Ecto neural progenitor cell (in vitro differentiated cells): ENCODE measurements around the gene ZNF318.

ENCODE experiments used
- DNase-seq: peaks from one replicate; pipeline ENCODE4 v3.0.0-alpha.2; 2018; ENCODE audit warnings: low spot score

The ZNF318 gene

GRCh38 chr6:43299338-43300293 is 69.8 kb downstream of the ZNF318 start:
- DNase-seq, result no peak

DNA sequence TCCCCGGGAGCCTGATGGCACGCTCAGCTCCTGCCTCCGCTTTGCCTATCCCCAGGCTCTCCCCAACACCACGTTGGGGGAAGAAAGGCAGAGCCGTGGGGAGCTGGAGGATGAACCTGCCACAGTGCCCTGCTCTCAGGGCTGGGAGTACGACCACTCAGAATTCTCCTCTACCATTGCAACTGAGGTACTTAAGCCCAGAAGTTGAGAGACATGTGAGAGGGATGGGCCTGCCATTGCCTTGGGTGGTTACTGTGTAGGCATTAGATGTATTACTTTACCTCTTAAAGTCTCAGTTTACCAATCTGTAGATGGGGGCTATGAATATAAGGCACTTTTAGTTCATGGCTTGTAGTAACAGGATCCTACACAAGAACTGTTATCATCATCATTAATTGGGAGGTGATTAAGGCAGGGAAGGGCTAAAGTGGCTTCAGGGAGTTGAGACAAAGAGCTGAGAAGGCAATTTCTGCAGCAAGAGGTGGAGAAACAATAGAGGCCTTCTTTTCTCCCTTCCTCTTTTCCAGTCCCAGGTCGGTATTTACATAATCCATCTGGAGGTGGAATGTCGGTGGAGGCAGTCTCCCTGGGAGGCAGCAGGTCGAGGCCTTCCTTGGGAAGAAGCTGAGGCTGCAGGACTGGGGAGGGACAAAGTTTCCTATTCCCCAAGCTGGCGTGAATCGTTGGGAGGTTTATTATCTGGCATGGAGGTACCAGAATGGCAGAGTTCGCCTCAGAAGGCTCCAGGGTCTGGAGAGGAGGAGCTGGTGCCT is 70.7 kb downstream of the ZNF318 start:
- DNase-seq, result no peak

GRCh38 chr6:43297644-43298564 is 71.5 kb downstream of the ZNF318 start, which contains the start of gene SLC22A7:
SLC22A7 (plus strand) TSS chr6:43298260; CDS start chr6:43298359, 99 bp downstream.
- no peak for DNase-seq

DNA sequence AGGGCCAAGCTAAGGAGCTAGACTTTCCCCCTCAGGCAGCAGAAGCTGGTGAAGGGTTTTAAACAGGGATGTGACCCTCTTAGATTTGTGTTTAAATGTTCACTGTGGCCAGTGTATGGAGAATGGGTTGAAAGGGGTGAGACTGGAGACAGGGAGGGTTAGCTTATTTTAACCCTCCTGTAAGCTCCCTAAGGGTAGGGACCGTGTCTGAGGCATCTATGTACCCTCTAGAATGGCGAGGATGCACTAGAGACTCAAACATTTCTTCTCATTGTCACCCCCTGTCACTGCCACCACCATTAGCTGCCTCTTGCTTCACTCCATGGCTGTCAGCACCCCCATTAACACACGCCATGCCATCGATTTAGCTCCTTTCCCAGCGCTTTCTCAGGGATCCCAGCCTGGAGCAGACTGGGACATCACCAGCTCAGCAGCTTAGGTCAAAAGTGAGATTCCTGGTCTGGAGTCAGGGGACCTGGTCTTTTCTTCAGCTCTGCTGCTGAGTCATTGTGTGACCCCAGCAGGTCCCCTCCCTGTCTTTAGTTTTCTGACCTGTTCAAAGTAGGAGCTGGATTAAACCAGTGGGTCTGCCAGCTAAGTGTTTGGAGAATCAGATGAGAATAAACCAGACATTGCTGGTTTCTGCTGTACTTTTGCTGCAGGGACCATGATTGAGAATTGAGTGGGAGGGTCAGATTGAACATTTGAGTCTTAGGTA is 72.5 kb downstream of the ZNF318 start:
- DNase-seq, result no peak

GRCh38 chr6:43295456-43295855 is 74.0 kb downstream of the ZNF318 start:
- DNase-seq, result no peak

DNA sequence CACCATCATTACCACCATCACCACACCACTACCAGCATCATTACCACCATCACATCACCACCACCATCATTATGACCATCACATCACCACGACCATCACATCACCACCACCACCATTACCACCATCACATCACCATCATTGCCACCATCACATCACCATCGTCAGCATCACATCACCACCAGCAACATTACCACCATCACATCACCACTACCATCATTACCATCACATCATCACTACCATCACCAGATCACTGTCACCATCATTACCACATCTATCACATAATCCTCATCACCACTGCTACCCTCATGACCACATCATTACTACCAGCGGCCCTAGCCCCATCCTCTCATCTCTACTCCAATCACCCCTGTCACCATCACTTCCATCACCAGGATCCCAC is 74.9 kb downstream of the ZNF318 start:
- DNase-seq, result no peak

GRCh38 chr6:43293698-43294097 is 75.7 kb downstream of the ZNF318 start:
- DNase-seq, result no peak

DNA sequence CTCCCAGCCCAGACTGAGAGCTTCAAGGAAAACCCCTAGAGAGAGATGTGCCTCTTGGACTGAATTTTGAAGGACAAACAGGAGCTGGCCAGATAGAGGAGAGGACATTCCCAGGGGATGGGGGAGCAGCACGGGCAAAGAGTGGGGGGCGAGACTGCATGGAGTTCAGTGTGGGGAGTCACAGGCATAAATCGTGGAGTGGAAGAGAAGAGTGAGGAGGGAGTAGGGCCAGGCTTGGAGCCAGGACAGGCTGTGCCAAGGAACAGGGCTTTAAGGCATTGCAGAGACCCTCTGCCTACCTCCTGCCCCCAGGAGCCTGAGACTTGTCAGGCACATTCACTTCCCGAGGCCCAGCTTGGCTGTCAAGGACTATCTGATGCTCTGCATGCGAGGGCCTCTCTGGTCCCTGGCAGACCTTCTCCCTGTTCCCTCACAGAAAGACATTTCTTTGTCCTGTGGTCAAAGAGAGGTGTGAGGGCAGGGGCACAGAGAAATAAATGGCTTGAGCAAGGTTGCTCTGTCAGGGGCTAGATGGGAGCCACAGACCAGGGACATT is 76.6 kb downstream of the ZNF318 start:
- DNase-seq, result no peak

- DNase-seq, result no peak
Measured at GRCh38 chr6:43292341-43292740, 77.1 kb downstream of the ZNF318 start.

DNA sequence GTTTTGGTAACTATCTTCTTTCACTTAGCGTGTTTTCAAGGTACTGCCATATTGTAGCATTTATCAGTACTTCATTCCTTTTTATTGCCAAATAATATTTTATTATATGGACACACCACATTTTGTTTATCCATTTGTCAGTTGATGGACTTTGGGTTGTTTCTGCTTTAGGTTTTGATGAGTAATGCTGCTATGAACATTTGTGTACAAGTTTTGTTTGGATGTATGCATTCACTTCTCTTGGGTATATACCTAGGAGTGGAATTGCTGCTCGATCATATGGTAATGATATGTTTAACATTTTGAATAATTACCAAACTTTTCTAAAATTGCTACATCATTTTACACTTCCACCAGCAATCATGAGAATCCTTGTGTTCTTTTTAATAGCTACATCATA is 77.7 kb downstream of the ZNF318 start:
- no peak for DNase-seq

GRCh38 chr6:43290905-43291355 is 78.5 kb downstream of the ZNF318 start:
- DNase-seq, result no peak

- DNase-seq, result no peak
Measured at GRCh38 chr6:43290339-43290904, 79.0 kb downstream of the ZNF318 start.

GRCh38 chr6:43287717-43288679 is 81.4 kb downstream of the ZNF318 start:
- no peak for DNase-seq

DNA sequence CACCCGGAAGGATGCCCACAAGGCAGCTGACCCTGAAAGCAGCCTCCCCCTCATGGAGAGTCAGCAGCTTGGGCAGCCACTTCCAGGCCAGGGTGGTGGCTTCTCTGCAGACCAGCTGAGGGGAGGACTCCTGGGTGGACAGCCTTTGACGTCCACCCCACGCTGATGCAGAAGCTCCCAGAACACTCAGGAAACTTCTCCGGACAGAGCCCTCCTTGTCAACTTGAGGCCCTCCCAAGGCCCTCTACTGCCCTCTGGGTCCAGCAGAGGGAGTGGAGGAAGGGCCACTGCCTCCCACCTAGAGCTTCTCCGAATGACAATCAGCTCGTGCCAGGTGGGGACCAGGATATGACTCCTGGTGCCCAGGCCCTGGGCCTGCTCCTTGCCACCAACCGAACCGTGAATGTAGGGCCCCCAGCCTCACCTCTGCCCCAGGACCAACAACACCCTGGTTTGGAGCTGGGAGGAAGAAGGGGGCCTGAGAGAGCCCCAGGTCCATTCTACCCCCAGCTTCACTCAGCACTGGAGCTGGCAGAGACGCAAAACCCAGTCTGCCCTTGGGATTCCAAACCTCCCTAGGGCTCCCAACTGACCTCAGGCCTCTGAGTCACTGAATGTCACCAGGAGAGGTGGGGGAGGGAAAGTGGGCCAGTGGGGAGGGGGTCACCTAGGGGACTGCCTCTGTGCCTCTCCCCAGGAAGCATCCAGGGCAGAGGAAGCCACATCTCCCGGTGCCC is 82.3 kb downstream of the ZNF318 start:
- no peak for DNase-seq

DNA sequence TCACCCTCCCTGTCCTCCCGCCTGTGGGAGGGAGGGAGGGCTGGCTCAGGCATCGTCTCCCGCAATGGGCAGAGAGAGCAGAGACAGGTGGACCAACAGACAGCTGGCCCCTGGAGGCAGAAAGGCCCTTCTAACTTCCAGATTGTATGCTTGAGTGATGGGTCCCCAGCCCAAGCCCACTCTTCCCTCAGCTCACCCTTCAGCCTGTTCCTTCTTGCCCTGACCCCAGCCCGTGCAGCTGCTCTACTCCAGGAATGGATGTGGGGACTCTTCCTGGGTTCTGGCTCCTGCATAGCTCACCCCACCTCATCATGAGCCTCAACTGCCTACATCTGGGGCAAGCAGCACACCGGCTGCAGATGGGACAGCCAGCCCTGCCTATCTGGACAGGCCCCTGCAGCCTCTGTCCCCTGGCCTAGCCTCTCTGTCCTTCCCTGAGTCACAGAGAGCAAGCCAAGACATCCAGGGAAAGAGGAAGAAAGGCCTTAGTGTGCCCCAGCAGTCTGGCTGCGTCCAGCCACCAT is 82.9 kb downstream of the ZNF318 start:
- DNase-seq, result no peak
